AG20443 (cell line): Measurements from ENCODE around the gene COX15.
"Not testable (repeated sequence)": the region's sequence is repeated elsewhere in the genome, so short reads cannot be mapped to it uniquely, and the experiment has no call there.

Experiments
- DNase-seq: peaks from one replicate; pipeline ENCODE4 v3.0.0; 2012; ENCODE audit warnings: low spot score, mixed read lengths

Gene COX15

DNA sequence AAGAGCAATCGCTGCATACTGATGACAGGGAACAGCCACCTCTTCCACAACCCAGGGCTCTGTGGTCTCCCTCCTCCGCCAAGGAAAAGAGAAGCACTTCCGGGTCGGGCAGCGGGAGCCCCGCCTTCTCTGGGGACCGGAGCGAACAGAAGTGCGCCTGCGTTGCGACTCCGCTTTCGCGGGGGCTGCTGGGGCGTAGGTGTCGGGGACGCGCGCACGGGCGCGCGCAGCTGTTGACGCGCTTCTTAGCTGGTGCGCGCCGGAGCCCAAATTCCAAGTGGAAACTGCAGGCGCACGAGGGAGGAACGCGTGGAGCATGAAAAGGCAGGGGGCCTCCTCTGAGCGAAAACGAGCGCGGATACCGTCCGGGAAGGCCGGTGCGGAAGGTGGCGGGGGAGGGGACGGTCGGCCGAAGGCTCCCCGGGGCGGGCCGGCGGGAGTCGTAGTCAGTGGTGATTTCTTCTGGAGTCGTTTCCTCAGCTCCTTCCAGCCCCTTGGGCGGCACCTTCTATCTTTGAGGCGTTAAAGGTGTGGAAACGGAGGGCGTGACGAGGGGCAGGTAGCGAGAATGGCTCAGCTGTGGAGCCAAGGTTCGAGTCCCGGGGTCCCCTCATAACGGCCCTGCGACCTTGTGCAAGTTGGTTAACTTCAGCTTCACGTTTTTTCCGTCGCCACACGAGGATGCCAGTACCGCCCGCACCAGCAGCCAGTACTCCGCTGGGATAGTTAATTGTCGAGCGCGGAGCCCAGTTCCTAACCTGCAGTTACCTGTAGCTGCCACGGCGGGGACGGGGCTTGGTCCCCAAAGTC, at the start of gene COX15, which contains the start of gene CUTC:
Gene COX15, minus strand, starts transcription at position 95 of the 810 bp plus-strand sequence. Its CDS starts 78 bp downstream, at position 17.
Gene CUTC, plus strand, starts transcription at position 202 of the 810 bp plus-strand sequence. Its CDS starts 115 bp downstream, at position 317.
- peak; percentile 99 for DNase-seq

DNA sequence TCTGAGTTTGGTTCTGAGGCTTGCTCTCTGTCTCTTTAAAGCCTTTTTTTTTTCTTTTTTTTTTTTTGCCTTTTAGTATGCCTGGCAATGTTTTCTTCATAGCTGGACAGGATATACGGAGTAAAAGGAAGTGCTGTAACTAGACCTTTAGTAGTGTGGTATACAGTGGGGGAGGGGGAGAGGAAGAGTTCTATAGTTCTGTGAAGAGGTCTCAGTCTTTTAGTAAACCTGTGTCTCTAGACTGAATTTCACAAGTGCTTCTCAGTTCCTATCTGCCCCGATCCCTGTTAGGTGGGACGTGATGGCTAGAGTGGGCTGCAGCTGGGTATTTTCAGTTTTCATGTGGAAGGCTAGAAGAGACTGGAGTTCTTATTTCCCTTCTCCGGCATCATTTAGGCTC, 47.4 kb upstream of the COX15 start:
- no peak for DNase-seq

DNA sequence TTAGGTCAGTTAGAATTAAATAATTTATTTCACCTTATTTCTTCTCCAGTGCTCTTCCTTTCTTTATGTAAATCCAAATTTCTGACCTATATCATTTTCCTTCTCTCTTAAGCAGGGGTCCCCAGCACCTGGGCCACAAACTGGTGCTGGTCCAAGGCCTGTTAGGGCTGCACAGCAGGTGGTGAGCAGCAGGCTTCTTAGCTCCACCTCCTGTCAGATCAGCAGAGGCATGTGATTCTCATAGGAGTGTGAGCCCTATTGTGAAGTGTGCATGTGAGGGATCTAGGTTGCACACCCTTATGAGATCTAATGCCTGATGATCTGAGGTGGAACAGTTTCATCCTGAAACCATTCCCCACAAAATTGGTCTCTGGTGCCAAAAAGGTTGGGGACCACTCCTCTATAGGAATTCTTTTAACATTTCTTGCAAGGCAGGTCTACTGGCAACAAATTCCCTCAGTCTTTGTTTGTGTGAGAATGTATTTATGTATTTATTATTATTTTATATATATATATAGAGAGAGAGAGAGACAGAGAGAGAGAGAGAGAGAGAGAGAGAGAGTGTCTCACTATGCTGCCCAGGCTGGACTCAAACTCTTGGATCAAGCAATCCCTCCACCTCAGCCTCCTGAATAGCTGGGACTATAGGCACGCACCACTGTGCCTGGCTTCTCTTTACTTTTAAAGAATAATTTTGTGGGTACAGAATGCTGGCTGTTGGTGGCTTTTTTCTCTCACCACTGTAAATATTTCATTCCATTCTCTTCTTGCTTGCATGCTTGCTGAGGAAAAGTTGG, 46.2 kb upstream of the COX15 start:
- DNase-seq = no peak

DNA sequence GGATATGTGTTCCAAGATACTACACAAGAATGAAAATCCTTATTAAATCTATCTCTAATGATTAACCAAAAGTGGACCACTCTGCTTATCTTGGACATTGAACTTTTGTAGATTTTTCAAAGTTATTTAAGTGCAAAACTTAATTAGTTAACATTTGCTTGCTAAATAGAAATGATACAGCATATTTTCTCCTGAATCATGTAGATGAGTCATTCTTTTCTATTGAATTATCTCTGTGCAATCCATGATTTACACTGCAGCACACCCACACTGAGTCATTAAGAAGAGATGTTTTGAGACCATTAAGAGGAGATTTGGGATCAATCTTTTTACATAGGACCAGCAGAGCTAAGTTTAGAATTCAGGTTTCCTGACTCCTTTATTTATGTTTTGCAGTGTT, 43.9 kb upstream of the COX15 start:
- DNase-seq = peak; percentile 69

DNA sequence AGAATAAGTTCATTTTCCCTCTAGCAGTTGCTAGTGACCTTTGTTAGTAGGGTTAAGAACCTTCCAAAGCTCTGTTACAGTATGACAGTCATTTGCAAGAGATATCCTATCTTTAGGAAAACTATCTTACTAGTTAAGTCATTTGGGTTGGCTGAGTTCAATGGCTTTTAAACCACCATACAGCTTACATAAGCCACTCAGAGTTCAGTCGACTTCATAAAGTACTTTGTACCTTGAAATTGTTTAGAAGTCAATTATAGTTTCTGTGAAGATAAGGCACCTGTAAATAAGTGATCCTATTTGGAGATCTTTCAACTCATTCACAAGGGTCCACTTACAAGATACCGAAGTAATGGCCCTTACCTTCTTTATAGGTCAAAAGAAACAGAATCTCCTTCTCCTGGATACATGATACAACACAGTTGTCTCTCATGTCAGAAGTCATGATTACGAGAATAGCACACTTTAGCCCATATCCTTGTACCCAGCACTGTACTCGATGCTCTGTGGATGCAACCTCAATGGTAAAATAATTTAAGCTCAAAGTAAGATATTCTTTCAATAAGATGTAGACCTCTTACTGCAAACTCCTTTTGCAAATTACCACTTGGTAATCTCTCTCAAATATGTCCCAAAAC, 38.6 kb upstream of the COX15 start:
- DNase-seq = no peak

DNA sequence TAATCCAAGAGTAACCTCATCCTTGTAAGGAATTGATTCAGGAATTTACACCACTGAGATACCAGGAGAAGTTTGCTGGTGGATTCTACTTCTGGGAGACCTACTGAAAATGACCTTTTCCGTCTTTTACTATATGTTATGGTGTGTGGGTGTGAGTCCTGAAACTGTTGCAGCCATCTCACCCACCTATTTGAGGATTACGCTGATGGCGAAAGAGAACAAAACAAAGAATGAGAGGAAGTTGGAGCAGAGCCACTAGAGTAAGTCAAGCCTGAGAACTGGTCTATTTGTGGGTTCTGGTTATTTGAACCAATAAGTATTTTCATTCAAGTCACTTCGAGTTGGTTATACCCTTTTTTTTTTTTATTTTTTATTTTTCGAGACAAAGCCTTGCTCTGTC, 37.8 kb upstream of the COX15 start:
- no peak for DNase-seq

DNA sequence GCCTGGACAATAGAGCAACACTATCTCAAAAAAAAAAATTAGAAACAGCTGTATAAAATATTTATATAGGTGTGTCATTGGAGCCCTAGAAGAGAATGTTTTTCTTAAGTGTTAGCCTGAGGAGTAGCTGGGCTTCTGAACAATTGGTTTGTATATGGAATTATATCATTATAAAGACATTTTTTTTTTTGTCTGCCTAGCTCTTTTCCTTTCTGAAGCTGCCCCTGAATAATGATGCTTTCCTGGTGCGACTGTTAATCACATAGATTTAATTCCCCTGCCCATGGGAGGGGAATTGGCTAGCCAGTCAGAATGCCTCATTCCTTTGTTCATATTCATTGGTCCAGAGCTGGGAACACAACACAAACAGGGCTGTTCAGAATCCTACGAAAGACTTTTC, 36.6 kb upstream of the COX15 start:
- peak; percentile 51 for DNase-seq

DNA sequence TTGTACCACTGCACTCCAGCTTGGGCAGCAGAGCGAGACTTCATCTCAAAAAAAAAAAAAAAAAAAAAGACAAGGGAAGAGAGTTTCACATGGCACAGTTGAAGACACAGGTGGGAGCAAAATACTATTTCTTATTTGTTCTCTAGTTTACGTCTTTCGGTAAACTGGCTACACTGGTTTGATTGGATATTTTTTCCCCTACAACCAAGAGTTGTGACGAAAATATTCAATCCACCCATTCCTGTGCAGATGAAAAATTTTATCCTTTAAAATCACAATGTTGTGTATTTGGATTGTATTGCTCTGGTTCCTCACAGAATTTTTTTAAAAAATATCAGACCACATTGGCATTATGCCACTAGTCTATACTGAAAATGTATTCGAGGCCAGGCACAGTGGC, 36.0 kb upstream of the COX15 start:
- DNase-seq = no peak

DNA sequence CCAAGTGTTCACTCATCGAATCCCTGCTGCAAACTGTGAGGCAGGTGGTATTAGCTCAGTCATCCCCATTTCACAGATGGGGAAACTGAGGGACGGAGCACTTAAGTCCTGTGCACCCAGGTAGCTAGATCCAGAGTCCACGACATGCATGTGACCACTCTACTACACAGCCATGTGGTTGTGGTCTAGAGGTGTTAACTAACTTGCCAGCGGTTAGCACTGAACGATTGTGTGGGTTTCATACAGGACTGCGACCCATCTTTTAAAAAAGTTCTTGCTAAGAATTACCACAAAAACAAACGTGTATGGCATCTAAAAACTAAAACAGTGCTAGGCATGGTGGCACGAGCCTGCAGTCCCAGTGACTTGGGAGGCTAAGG, 34.4 kb upstream of the COX15 start:
- no peak for DNase-seq

DNA sequence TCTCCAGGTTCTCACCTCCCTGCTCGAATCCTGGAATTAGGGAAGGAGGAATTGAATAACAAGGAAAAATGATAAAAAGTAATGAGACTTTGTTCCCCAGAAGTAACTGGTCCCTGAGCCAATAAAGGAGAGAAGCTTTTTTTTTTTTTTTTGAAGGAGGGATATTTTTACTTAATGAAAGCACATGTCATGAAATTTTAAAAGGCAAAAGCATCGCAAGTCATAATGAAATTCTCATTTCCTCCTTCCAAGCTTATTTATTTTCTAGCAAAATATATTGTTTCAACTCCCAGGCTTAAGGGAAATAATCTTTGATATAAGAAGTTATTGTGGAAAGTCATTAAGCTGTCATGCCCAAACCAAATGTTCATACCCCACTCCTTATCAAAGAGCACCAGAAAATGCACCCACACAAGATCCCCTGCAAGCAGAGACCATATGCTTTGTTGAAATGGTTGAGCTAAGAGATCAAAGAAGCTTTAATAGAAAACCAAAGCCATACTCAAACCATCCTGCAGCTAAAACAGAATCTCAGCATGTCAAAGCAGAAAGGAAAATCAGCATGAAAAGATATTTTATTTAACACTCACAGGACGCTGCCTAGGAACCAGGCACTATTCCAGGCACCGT, 33.9 kb upstream of the COX15 start:
- no peak for DNase-seq

DNA sequence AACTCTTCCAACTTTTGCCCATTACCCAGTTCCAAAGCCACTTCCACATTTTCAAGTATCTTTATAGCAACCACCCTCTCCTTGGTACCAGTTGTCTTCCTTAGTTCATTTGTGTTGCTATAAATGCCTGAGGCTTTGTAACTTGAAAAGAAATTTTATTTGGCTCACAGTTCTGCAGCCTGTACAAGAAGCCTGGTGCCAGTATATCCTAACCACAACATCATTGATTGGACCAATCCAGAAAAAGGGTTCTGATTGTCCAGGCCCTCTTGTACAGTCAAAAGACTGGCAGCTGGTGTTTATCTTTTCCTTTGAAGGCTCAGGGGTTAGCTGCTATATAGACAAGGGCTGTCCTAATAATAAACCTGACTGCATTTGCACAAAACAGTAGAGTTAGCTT, 29.4 kb upstream of the COX15 start:
- no peak for DNase-seq

DNA sequence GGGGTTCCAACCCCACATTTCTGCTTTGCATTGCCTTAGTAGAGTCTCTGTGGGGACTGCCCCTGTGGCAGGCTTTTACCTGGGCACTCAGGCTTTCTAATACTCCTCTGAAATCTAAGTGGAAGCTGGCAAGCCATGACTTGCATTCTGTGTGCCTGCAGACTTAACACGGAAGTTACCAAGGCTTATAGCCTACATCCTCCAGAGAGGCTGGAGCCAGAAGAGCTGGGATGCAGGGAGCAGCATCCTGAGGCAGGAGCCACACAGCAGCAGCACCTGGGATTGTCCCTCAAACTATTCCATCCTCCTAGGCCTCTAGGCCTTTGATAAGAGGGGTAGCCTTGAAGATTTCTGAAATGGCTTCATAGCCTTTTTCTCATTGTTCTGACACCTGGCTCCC, 28.4 kb upstream of the COX15 start:
- no peak for DNase-seq

DNA sequence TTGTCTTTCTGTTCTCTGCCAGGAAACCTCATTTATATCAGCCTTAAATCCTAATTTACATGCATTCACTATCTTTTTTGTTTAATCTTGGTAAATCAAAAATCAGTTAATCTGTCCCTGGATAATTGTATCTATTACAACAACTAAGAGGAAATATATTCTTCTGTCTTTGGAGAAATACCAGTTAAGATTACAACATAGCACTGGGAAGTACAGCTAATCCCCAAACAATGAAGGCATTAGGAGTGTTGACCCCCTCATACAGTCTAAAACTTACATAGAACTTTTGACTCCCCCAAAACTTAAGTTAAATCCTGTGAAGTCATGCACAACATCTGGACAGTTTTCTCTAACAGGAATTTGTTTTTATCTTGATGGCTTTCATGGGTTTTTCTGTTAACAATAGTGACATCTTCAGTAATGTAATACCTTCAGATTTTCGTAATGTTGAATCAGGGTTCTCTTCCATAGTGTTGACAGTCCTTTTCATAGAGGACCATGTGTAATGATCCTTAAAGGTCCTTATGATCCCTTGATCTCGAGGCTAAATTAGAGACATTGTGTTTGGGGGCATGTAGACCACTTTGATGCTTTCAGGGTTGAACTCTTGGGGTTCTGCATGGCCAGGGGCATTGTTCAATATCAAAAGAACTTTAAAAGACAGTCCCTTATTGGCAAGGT, 26.4 kb upstream of the COX15 start:
- DNase-seq = no peak

DNA sequence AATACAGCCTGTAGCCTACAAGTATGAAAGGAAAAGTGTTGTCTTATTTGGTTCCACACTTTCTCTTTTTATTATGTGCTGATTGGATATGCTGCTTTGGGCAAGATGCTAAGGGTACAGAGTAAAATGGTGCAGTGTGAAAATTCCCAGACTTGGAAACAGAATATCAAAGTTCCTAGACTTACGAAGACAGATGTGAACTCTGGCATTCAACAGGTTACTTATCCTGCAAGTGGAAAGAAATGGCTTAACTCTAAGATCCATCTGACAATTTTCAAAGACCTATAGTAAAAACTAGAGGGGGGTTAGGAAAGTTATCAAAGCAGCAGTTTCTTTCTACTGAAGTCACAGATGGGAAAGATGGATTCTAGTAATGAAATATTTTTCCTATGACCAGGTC, 24.2 kb upstream of the COX15 start:
- DNase-seq = no peak

DNA sequence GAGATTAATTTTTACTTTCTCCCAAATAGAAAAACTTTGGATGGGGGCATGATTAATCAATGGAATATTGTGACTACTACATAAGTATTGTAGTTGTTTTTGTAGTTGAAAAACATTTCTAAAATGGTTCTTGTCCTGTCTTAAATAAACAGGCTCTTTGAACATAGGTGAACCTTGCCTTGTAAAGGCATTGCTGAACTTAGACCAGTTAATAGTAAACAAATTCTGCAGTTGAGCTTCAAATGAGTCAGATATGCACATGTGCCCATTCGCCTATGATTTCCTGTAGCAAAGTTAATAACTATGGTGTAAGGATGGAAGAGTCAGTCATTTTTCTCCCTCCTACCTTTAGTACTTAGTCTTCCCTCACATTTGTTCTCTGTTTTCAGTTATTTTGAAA, 22.7 kb upstream of the COX15 start:
- no peak for DNase-seq

DNA sequence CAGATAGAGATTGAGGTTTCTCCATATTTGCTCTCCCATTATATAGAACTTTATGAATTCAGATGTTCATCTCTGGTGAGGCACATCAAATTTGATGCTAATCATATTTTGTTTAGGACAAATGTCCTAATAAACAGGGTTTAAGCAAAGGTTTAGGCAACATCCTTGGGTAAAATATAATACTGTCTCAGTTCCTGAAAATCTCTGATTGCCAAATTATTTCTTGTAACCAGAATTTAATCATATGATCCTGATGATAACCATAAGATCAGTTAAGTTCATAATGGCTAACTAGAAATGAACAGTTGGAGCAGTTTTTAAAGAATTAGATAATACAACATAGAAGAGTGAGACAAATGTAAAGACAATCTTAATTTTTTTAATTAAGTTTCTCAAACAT, 18.7 kb upstream of the COX15 start:
- no peak for DNase-seq

DNA sequence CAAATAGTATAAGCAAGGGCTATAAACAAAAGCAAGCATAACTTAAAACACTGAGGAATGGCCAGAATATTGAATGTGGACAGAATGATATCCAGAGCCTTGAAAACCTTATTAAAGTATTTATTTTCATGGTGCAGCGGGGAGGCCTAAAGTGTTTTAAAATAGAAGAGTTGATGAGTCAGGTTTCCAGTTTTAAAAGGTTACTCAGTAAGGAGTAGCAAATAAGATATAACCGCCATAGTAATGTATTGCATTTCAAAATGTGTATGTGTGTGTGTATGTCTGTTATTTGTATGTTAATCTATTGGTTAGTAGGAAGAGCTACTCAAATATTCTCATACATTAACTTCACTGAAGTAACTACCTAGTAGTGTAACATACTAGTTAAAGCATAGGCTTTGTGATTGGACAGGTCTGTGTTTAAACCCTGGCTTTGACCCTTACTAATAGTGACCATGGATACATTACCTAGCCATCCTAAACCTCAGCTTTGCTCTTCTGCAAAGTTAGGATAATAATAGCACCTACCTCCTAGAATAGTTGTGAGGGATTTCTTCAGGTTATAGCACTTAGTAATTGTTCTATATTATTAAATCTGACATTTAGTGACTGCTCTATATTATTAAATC, 17.0 kb upstream of the COX15 start:
- no peak for DNase-seq

DNA sequence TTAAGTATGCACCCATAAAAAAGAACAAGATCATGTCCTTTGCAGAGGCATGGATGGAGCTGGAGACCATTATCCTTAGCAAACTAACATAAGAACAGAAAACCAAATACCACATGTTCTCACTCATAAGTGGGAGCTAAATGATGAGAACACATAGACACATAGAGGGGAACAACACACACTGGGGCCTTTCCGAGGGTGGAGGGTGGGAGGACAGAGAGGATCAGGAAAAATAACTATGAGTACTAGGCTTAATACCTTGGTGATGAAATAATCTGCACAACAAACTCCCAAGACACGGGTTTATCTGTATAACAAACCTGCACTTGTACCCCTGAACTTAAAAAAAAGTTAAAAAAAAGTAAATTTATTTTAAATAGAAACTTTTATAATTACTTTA, 14.2 kb upstream of the COX15 start:
- not testable (repeated sequence) for DNase-seq

DNA sequence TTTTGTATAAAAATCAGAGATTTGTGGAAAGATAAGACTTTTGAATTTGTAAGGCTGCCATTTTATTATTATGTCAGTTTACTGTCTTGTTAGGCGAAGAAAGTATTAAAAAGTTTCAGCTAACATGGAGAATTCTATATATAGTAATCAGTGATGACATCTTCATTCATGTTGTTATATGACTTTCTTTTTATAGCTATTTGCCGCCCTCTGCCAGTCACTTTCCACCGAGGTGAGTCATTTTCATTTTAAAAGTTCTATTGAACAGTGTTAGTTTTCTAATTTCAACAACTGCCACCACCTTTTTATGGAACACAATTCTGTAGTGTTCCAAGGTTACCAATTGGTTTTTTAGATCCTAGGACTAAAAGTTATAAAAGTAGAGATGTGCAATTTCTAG, 11.9 kb upstream of the COX15 start:
- DNase-seq = no peak

DNA sequence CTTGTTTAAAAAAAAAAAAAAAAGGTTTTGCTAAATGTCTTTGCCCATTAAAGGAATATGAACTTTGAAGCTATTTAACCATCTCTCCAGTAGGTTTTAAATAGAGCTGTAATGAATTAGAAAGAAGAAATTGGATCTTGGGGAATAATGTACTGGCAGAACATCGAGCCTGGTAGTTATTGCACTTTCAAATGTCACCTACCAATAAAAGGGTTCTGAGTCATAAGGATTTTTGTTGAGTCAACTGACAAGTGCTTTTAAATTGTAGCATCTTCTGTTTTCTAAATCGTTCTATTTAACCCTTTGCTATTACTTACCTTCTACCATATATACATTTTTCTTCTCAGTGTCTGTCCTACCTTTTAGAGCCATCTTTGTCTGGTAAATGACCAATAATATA, 10.8 kb upstream of the COX15 start:
- DNase-seq = peak; percentile 24

DNA sequence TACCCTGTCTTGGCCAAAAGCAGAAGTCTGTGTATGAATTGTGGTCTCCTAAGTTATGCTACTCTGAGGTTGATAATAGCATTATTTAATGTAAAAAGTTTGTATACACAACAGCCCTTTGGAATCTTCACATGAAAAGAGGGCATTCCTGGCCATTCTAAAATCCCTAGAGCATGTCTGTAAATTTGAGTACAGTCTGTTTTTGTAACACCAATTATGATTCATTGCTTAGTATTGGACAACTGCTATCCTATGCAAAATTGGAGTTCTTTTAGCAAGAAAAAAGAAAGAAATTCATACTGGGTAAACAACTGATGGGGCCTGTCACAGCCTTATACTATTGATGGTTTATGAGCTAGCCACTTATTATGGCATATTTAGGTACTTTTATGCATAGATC, 10.3 kb upstream of the COX15 start:
- DNase-seq = no peak
